NCI-H187 treated with DMSO at 0.1 percent for 48 hours (cell line): ENCODE data around the gene TBC1D30.
"Not testable (repeated sequence)": the region's sequence is repeated elsewhere in the genome, so short reads cannot be mapped to it uniquely, and the experiment has no call there.

Experiments
- DNase-seq: peaks from one replicate; lab custom pipeline; 2025; lab: John Stamatoyannopoulos, UW

The TBC1D30 gene, protein sequence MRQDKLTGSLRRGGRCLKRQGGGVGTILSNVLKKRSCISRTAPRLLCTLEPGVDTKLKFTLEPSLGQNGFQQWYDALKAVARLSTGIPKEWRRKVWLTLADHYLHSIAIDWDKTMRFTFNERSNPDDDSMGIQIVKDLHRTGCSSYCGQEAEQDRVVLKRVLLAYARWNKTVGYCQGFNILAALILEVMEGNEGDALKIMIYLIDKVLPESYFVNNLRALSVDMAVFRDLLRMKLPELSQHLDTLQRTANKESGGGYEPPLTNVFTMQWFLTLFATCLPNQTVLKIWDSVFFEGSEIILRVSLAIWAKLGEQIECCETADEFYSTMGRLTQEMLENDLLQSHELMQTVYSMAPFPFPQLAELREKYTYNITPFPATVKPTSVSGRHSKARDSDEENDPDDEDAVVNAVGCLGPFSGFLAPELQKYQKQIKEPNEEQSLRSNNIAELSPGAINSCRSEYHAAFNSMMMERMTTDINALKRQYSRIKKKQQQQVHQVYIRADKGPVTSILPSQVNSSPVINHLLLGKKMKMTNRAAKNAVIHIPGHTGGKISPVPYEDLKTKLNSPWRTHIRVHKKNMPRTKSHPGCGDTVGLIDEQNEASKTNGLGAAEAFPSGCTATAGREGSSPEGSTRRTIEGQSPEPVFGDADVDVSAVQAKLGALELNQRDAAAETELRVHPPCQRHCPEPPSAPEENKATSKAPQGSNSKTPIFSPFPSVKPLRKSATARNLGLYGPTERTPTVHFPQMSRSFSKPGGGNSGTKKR

DNA sequence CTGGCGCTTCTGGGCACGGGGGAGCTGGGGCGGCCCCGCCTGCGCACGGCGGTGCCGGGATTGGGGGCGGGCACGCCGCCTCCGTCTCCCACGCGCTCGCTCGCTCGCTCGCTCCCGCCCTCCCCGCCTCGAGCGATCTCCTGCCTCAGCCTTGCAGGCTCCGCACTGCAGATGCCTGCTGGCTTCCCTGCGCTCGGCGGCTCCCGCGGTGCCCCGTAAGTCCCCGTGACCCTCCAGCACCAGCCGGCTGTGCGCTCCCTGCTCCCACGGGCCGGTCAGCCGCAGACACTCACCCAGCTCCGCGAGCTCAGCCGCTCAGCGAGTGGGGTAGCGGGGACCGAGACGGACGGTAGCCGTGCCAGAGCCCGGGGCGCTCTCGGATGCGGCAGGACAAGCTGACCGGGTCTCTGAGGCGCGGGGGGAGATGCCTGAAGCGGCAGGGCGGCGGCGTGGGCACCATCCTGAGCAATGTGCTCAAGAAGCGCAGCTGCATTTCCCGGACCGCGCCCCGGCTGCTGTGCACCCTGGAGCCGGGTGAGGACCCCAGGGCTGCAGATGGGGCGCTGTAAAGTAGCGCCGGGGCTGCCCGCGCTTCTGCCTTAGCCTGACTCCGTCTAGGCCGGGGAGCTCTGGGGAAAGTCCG is at the start of gene TBC1D30:
TBC1D30 (plus strand) TSS at position 148 of the 643 bp plus-strand sequence; CDS start at position 381, 233 bp downstream.
- DNase-seq: no peak

DNA sequence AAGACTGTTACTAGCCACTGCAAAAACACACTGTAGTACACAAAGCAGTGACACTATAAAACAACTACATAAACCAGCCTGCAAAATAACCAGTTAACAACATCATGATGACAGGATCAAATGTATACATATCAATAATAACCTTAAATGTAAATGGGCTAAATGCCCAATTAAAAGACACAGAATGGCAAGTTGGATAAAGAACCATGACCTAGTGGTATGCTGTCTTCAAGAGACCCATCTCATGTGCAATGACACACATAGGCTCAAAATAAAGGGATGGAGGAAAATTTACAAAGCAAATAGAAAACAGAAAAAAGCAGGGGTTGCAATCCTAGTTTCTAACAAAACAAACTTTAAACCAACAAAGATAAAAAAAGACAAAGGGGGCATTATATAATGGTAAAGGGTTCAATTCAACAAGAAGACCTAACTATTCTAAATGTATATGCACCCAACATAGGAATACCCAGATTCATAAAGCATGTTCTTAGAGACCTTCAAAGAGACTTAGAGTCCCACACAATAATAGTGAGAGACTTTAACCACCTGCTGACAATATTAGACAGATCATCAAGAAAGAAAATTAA is 49.2 kb upstream of the TBC1D30 start:
- not testable (repeated sequence) for DNase-seq

DNA sequence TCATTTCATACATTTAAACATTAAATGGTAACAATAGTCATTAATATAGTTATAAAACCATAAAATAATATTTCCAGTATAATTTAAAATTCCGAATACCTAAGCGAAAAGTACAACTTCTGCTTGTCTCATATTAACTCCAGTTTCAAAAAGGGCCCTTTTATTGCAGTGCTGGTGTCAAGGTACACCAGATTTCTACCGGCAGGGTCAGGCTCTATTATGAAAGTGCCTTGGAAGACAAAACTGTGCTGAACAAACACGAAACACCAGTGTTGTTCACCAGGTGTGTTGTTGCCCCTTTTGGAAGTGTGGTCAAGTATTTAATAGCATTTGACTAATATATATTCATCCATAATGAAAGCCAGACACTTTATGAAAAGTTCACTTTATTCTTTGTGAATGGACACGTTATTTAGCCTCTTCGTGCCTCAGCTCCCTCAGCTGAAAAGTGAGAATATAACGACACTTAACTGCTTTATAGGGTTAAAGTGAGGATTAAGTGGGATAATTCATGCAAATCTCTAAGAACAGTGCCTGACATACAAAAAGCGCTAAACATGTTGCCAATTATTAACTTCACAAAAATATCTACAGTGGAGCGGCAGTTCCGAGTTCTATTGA is 45.0 kb upstream of the TBC1D30 start:
- no peak for DNase-seq

DNA sequence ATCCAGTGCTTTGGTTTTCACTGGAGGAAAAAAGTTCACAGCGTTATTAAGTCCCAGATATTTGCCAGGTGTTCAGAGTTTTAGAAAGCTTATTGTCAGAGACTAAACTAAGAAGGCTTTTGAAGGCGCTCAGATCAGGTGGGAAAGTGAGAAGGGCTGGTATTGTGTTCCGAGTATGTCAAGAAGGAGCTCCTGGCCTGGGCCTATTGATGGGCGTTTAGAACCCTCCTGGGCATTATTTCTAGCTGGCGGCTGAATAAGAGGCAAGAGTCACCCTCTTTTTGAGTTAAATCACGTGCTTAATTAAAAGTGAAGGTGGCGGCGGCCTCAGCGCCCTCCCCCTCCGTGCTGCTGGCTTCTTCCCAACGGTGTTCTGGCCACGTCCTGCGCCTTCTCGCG is 44.3 kb upstream of the TBC1D30 start:
- DNase-seq: no peak

DNA sequence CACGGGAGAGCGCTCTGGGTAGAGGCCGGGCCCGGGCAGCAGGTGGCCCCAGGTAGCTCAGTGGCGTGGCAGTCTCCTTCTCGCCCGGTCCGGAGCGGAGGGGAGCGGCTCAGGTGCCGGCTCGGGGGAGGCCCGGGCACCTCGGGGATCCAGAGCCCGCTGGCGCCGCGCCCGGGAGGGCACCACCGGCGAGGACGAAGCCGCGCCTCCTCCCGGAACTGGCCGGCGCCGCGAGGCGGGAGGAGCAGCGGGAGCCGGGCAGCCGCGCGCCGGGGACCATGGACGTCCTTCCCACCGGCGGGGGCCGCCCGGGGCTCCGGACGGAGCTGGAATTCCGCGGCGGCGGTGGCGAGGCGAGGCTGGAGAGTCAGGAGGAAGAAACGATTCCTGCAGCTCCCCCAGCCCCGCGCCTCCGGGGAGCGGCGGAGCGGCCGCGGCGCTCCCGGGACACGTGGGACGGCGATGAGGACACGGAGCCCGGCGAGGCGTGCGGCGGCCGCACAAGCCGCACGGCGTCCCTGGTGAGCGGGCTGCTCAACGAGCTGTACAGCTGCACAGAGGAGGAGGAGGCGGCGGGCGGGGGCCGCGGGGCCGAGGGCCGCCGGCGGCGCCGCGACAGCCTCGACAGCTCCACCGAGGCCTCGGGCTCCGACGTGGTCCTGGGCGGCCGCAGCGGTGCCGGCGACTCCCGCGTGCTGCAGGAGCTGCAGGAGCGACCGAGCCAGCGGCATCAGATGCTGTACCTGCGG is 43.7 kb upstream of the TBC1D30 start:
- no peak for DNase-seq

DNA sequence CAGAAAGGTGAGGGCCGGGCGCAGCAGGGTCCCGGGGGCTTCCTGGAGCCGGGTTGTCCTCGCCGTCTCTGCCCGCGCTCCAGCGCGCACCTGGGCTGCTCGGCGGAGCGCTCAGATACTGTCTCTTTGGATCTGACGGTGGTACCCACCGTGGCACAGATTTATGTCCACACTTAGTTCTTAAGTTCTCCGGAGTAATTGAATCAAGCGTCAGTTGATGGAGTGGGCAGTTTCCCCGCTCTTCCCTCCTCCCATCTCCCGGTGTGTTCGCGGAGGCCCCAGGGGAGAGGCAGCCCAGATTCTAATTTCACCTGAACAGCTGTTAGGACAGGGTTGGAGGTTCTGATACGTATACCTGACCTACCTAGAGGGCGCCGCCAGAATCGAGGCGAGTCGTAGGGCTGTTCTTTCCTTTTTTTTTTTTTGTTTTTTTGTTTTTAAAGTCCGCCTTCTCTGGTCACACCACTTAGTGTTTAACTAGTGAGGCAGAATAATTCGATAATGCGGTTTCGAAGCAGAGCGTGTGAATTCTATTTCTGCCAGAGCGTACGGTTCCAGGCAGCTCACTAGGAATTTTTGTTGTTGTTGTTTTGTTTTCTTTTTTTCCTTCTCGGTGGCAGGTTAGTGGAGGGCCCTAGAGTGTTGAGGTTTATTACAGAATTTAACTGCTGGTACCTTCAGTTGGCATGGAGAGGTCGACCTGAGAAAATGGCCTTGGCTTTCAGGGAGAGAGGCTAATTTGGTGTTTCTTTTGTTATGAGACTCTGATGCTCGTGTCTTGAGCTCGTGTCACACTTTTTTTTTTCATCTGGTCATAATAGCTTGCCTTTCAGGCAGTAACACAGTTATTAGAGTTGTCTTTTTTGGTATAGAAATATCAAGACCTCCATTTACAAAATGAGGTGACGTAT is 42.9 kb upstream of the TBC1D30 start:
- peak; percentile 40 for DNase-seq

DNA sequence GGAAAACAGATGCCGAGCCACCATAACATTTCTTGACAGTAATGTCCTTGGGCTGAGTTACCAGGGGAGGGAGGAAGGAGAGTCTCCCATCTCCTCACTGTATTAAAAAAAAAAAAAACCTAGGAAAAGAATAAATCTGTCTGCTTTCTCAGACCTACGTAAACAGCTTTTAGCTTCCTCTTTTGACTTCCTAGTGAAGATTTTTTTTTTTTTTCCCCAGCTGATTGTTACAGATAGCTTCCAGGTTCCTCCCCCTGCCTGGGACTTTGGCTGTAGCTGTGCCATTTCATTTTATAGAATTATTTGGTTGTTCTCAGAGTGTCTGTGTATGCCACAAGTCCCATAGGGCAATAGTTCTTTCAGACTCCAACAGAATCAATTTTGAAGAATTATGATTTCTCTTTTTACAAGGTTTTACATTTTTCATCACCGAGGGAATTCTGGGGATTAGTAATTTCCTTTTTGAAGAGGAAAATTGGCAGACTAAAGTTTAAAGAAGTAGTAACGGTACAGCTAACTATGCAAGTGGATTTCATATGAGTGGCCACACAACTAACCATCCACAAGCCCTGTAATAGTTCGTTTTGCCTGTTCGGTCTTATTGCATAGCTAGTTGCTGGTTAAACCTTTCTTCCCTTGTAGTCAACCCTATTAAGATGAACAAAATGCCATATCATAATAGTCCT is 42.1 kb upstream of the TBC1D30 start:
- DNase-seq: no peak

DNA sequence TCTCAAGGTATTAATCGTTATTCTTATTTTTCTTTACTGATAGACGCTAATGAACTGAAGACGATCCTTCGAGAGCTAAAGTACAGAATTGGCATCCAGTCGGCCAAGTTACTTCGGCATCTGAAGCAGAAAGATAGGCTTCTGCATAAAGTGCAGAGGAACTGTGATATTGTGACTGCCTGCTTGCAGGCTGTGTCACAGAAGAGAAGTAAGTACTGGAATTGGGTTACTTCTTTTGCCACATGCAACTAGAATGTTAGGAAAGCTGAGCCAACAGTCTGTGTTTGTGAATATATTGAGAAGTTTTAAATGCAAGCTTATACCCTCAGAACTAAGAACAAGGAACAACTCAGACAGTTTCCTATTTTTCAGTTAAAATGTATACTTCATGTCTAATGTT is 38.6 kb upstream of the TBC1D30 start:
- DNase-seq: no peak

DNA sequence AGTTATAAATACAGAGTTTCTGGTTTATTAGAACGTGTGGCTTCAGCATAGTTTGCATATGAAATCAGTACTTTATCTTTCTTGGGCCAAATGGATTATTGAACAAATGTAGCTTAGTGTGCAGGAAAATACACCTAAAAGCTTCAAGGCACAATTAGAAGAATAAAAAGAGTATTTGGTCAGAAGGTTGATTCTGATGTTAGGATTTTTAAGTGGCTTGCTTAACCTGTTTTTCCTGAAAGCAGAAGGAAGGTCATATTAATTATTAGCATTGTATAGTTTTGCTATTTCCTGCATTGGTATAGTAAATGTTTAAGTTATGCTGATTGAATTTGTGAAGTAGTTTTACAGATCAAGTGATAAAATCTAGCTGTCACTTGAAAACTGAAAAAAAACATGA is 34.3 kb upstream of the TBC1D30 start:
- DNase-seq: no peak

DNA sequence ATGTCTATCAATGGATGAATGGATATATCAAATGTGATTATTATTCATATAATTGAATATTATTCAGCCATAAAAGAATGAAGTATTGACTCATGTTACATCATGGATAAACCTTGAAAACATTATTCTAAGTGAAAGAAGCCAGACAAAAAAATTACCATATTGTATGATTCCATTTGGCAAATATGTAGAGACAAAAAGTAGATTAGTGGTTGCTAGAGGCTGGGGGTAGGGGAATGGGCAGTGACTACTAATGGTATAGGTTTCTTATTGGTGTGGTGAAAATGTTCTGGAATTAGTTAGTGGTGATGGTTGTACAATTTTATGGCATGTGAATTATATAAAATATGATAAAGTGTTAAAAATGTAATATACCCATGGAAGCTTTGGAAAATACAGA is 33.4 kb upstream of the TBC1D30 start:
- no peak for DNase-seq

DNA sequence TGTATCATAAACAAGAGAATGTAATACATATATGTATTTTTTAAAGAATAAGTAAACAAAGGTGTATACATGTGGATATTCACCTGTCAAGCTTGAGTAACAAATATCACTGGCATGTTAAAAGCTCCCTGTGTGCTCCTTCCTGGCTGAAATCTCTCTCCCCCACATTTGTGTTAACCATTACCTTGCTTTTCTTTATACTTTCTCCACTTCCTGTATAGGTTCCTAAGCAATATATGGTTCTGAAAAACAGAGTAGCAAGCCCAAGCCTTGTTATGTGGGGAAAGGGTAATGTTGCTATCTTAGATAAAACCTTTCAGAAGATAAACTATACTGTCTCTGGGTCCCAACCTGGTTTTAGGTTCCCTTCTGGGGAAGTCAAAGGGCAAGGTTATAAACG is 32.3 kb upstream of the TBC1D30 start:
- no peak for DNase-seq

DNA sequence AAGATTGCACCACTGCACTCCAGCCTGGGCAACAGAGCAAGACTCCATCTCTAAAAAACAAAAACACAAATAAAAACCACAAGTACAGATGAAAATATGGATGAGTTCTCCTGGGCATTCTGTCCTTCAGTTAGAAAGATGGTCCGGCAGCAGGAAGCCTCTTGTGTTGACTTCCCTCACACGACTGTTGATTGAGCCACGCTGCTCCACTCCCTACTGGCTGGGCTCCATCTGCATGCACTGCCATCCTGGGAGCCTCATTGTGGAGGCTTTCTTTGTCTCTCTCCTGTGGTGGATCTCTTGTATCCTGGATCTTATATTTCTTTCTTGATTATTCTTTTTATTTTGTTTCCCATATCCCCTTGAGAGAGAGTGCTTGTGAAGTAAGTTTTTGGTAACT is 30.8 kb upstream of the TBC1D30 start:
- DNase-seq: no peak

DNA sequence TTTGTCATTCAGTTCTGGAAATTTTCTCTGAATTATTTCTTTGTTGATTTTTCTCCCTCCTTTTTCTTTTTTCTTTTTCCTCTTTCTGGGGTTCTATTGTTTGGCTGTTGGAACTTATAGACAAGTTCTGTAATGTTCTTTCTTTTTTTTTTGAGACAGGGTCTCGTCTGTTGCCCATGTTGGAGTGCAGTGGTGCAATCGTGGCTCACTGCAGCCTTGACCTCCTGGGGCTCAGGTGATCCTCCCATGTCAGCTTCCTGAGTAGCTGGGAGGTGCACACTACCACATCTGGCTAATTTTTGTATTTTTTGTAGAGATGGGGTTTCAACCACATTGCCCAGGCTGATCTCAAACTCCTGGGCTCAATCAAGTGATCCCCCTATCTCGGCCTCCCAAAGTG is 30.1 kb upstream of the TBC1D30 start:
- DNase-seq: no peak

DNA sequence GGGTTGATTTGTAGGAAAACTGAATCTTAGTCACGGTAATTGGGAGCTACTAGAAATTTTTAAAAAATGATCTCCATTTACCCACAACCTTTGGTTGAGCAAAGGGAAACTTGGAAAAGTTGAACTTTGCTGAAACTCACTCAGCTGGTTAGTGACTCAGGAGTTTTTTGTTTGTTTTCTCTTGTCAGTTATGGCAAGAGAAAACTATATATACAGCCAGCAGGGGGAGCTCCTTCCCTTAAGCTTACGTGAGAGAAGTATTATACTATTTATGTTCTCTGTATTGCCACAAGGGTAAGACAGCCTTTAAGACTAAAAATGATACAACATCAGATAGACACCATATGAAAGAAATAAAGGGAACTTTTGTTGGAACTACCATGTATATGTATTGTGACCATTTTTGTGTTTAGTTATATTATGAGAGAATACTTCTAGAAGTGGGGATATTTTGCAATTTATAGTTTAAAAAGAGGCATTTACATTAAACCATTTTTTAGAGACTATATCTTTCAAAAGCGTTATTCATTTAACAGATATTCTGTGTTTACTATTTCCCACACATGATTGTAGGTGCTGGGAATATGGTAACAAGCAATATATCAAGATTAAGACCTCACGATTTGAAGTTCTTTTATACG is 28.1 kb upstream of the TBC1D30 start:
- peak; percentile 33 for DNase-seq

DNA sequence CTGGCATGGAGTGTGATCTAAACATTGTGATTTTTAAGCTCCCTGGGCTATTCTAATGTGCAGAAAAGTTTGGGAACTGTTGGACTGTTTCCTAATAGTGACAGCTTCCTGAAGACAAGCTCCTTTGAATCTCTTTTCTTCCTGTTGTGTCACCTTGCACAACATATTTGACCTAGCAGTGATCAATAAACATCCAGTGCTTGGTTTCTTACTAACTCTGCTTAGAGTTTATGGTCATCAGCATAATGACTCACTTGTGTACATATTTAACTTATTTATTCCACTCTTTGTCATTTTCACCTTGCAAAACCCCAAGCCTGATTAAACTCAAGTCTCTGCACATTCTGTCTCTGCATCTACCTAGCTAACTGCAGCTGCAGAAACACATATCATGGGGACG is 27.3 kb upstream of the TBC1D30 start:
- DNase-seq: no peak

DNA sequence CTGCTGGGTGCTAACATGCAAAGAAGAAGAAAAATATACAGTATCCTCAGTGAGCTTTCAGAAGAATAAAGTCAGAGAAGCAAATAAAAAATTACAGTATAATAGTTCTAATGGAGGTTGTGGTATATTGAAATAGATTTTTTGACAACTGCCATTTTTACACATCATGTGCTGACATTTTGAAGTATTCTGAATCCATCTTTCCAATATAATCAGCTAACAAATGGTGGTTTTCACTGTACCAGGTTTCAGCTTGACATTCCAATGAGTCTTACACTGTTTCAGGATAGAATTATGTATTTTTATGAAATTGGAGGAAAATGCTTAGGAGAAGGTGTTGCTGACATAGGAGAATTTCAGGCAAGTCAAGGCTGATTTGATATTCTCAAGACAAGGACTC is 26.3 kb upstream of the TBC1D30 start:
- no peak for DNase-seq

DNA sequence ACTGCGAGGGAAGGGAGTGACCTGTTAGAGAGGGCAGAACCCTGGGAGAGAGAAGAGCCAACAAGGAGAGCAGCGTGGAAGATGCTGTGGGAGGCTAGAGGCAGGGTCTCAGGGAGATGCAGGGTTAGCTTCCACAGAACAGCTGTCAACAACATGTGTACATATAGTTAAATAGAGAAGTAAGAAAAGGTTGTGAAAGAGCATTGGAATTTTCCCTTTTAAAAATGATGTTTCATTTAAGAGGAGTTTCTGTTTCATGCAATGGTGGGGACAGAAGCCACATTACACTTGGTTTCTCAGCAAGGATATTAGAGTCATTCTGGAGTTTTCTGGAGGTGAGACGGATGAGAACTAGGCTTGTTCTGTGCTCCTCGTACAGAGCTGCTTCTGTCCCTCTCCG is 23.8 kb upstream of the TBC1D30 start:
- DNase-seq: no peak

DNA sequence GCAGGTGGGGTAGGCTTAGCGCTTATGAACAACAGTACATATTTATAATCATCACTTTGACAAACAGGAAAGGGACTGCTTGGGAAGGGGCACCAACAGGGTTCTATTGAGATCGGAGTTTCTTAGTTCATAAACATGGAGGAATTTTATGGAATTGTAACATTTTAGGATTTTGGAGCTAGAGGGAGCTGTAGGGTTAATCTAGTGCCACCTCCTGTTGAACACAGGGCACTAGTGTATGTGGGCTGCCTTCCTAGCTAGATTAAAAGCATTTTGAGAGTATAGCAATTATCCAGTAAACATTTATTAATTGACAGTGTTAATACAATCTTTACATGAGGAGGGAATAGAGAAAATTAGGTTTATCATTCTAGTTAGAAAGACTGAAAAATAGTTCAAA is 23.1 kb upstream of the TBC1D30 start:
- DNase-seq: no peak

DNA sequence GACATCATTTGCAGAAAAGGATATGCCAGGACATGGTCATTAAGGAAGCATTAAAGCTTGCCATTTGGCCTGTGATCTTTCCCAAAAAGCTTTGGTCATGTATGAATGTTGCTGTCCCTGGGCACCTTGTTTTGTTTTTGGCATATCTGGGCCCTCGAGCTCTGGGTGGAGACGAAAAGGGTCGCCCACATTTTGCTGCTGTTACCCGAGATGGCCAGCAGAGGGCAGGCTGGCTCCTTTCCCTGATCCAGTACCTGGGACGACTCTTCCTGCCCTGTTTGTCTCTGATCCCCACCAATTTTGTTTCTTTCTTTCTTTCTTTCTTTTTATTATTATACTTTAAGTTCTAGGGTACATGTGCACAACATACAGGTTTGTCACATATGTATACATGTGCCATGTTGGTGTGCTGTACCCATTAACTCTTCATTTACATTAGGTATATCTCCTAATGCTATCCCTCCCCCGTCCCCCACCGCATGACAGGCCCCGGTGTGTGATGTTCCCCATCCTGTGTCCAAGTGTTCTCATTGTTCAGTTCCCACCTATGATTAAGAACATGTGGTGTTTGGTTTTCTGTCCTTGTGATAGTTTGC is 22.2 kb upstream of the TBC1D30 start:
- not testable (repeated sequence) for DNase-seq
